HG03108 (cell line): Measurements from ENCODE around the gene STX2.
"Not testable (repeated sequence)": the region's sequence is repeated elsewhere in the genome, so short reads cannot be mapped to it uniquely, and the experiment has no call there.

ENCODE experiments used
- ATAC-seq: cut with Tn5 transposase; IDR thresholded peaks from one replicate; pipeline ENCODE4 v1.9.1; 2021; ENCODE audit warnings: moderate library complexity; ENCODE audit not compliant: unreplicated experiment

The STX2 gene

DNA sequence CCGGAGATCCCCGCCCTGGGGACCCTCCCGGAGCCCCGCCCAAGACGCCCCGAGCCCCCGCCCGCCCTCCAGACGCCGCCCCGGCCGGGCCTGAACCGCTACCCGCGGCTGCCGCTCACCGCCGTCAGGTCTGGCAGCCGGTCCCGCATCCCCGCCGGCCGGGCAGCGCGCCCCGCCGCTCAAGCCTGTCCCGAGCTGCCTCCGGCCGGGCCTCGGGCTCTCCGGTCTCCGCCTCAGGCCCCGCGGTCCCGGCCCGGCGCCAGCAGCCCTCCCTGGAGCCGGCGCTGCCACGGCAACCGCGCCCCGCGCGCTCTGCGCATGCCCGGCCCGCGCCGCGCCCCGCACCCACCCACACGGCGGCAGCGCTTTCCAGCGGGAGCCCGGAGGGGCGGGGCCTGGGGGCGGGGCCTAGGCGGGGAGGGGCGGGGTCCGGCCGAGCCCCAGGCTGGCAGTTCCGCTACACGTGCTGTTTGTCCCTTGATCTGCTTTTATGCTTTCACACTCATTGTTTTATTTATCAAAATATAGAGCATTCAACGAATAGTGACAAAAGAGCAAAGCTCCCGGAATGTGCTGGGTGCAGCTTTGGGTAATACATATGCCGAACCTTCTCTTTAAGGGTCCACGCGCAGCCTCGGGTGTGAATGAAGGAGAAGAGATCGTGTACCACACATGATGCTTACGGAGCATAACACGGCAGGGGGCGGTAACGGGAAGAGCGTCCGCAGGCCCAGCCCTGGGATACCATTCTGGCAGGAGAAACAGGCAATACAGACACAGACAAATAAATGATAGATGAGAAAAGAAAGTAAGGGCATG, at the start of gene STX2:
Gene STX2 (minus strand): TSS at position 300 of the 819 bp plus-strand sequence. CDS start 151 bp downstream, at position 149.
- peak; percentile 93 for ATAC-seq

- ATAC-seq, result not testable (repeated sequence)
These were observed 48.1 kb upstream of the STX2 start for GRCh38 chr12:130887190-130887589.

GRCh38 chr12:130881548-130881947, 42.5 kb upstream of the STX2 start:
- no peak for ATAC-seq

GRCh38 chr12:130881046-130881445, 42.0 kb upstream of the STX2 start:
- ATAC-seq, result no peak

DNA sequence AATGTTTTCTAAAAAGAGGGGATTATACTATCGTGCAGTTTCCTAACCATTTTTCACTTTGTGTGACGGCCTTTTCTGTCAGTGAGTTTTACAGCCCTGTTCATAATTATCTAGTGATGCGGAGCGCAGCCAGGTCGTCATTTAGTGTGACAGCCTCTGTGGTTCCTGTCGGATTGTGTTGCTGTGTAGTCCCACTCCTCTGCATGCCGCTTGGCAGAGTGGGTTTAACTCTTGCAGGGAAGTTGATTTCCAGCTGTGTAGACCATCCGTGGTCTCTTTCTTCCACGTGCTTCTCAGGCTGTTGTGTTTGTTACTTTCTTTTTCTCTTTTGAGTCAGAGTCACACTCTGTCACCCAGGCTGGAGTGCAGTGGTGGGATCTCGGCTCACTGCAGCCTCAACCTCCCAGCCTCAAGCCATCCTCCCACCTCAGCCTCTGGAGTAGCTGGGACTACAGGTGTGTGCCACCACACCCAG, 41.4 kb upstream of the STX2 start:
- peak; percentile 41 for ATAC-seq

- no peak for ATAC-seq
These were observed 40.8 kb upstream of the STX2 start for GRCh38 chr12:130879781-130880389.

GRCh38 chr12:130879212-130879686, 40.2 kb upstream of the STX2 start:
- ATAC-seq, result peak; percentile 75

- no peak for ATAC-seq
These were observed 39.4 kb upstream of the STX2 start for GRCh38 chr12:130878193-130879185.

DNA sequence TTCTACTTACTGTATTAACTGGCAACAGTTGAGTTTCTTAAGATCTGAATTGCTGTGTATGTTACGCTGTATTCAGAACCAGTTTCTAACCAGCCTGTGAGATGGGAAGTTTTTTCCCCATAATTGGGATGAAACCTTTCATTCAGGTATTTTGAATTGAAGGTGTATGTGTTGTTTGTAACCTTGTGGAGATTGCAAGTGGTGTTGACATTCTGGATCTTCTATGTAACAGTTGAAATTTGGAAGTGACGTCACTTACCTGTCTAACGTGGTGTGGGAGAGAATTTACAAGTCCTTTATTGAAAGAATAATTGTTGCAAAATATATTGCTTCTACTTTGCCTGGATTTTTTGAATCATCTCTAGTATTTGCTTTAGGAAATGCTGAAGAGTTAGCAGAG, 38.3 kb upstream of the STX2 start:
- ATAC-seq, result no peak

DNA sequence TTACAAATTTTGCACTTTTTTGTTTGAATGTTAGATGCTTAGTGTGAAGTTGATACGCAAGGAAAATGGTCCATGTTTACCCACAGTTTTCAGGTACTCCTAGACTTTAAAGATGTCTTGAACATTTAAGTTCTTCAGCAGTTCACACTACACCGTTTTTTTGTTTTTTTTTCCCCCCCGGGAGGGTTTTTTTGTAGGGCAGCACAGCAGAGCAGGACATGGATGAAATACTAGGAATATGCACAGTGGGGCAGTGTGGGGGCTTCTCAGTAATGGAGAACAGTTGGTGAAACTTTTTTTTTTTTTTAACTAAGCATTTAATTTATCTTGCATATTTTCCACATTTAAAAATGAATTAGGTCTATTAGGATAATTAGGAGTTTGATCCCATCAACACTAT, 37.7 kb upstream of the STX2 start:
- ATAC-seq, result no peak

GRCh38 chr12:130876297-130876696, 37.2 kb upstream of the STX2 start:
- ATAC-seq, result no peak

DNA sequence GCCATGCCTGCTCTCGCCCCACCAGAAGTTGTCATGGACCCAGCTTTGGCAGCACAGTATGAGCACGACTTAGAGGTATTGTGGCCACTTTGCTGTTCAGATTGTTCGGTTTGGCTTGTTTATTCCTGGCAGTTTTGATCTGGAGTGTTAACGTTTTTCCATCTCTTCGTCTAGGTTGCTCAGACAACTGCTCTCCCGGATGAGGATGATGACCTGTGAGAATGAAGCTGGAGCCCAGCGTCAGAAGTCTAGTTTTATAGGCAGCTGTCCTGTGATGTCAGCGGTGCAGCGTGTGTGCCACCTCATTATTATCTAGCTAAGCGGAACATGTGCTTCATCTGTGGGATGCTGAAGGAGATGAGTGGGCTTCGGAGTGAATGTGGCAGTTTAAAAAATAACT, 36.7 kb upstream of the STX2 start:
- not testable (repeated sequence) for ATAC-seq

- ATAC-seq, result no peak
These were observed 36.1 kb upstream of the STX2 start for GRCh38 chr12:130875193-130875592.

- ATAC-seq, result no peak
These were observed 35.6 kb upstream of the STX2 start for GRCh38 chr12:130874696-130875095.

- no peak for ATAC-seq
These were observed 34.8 kb upstream of the STX2 start for GRCh38 chr12:130873825-130874224.

GRCh38 chr12:130873106-130873795, 34.2 kb upstream of the STX2 start:
- ATAC-seq, result no peak

GRCh38 chr12:130872179-130873096, 33.4 kb upstream of the STX2 start:
- ATAC-seq, result peak; percentile 26

- ATAC-seq, result peak; percentile 71
These were observed 32.5 kb upstream of the STX2 start, which contains the start of gene RAN for GRCh38 chr12:130871286-130872178. Gene RAN (plus strand): TSS chr12:130872066. CDS start chr12:130872594, 528 bp downstream.
